Neural progenitor cell (in vitro differentiated cells): Measurements from ENCODE around the gene GKN1. TPM values are rescaled to one million over a fixed set of nuclear protein-coding genes. Genes with fewer than 3 reads are reported as not detected.

ENCODE experiments used
- DNase-seq: peaks from one replicate; pipeline ENCODE4 v3.0.0-alpha.2; 2016; ENCODE audit warnings: low spot score
- H2AFZ ChIP-seq: fragments of 200-600 bp; sonication (generic); replicated peaks from 2 replicates; pipeline ENCODE4 v1.6.1; 2016; ENCODE audit warnings: antibody characterized with exemption
- H3F3A ChIP-seq: fragments of 200-600 bp; sonication (generic); 2 replicates; pipeline ENCODE4 v1.6.1; 2016; ENCODE audit warnings: antibody characterized with exemption, low read depth
- H3K27ac ChIP-seq: fragments of 200-600 bp; sonication (generic); 2 replicates; pipeline ENCODE4 v1.5.1; 2016; ENCODE audit warnings: mild to moderate bottlenecking
- H3K27me3 ChIP-seq: fragments of 200-600 bp; sonication (generic); 2 replicates; pipeline ENCODE4 v1.6.1; 2016; ENCODE audit warnings: mild to moderate bottlenecking, moderate library complexity
- H3K36me3 ChIP-seq: fragments of 200-600 bp; sonication (generic); 2 replicates; pipeline ENCODE4 v1.5.1; 2016
- H3K4me1 ChIP-seq: fragments of 200-600 bp; sonication (generic); 2 replicates; pipeline ENCODE4 v1.6.1; 2016; ENCODE audit warnings: mixed run types
- H3K4me2 ChIP-seq: fragments of 200-600 bp; sonication (generic); 2 replicates; pipeline ENCODE4 v1.6.1; 2016
- H3K4me3 ChIP-seq: fragments of 200-600 bp; sonication (generic); 2 replicates; pipeline ENCODE4 v1.5.1; 2016
- H3K79me2 ChIP-seq: fragments of 200-600 bp; sonication (generic); 2 replicates; pipeline ENCODE4 v1.6.1; 2016; ENCODE audit warnings: low read depth
- H3K9ac ChIP-seq: fragments of 200-600 bp; sonication (generic); 2 replicates; pipeline ENCODE4 v1.6.1; 2016
- H3K9me3 ChIP-seq: fragments of 200-600 bp; sonication (generic); 2 replicates; pipeline ENCODE4 v1.5.1; 2016; ENCODE audit warnings: low read depth
- H4K20me1 ChIP-seq: fragments of 200-600 bp; sonication (generic); 2 replicates; pipeline ENCODE4 v1.6.1; 2016; ENCODE audit warnings: low read depth
- H3K27ac Mint-ChIP-seq: 3 replicates; pipeline ENCODE4 v1.8.0; 2021; ENCODE audit warnings: mixed read lengths
- H3K27me3 Mint-ChIP-seq: 2 replicates; pipeline ENCODE4 v1.8.0; 2022; ENCODE audit warnings: low read depth, mild to moderate bottlenecking, inconsistent platforms, moderate library complexity, mixed read lengths; ENCODE audit not compliant: insufficient read depth
- H3K36me3 Mint-ChIP-seq: 3 replicates; pipeline ENCODE4 v1.8.0; 2021; ENCODE audit warnings: mixed read lengths
- H3K4me1 Mint-ChIP-seq: 3 replicates; pipeline ENCODE4 v1.8.0; 2021; ENCODE audit warnings: mixed read lengths
- H3K4me3 Mint-ChIP-seq: 3 replicates; pipeline ENCODE4 v1.8.0; 2021; ENCODE audit warnings: mild to moderate bottlenecking, moderate library complexity, mixed read lengths
- H3K9me3 Mint-ChIP-seq: 3 replicates; pipeline ENCODE4 v1.8.0; 2020; ENCODE audit warnings: mixed read lengths
- CTCF ChIP-seq: fragments of 200-600 bp; sonication (generic); IDR thresholded peaks from 2 replicates; pipeline ENCODE4 v1.5.1; 2017; ENCODE audit warnings: antibody characterized with exemption, mild to moderate bottlenecking
- EZH2 ChIP-seq: fragments of 200-600 bp; sonication (generic); IDR thresholded peaks from 2 replicates; pipeline ENCODE4 v1.6.1; 2017; ENCODE audit warnings: antibody characterized with exemption, mild to moderate bottlenecking, moderate library complexity
- EZH2phosphoT487 ChIP-seq: fragments of 200-600 bp; sonication (generic); IDR thresholded peaks from 2 replicates; pipeline ENCODE4 v1.6.1; 2017; ENCODE audit warnings: antibody characterized with exemption
- total RNA-seq: library from RNA; depleted of rRNA; stranded (reverse); fragments of >200 nt; gene quantifications from 2 replicates; pipeline ENCODE4 v1.2.3, GENCODE V29; 2015; ENCODE audit warnings: low replicate concordance

The GKN1 gene
- total RNA-seq, 1 donor from 2014 or later: not detected

GRCh38 chr2:68937346-68938055 is 36.9 kb upstream of the GKN1 start:
- Histone ChIP-seq H2AFZ (no peak overlapping the region), H3K4me2 (no peak overlapping the region), H3K4me1 (no peaks in the 10 kb centered on the region), H3K9ac (no peak overlapping the region), H4K20me1 (no peaks in the 10 kb centered on the region), H3K27ac (no peak overlapping the region), H3K27me3 (no peaks in the 10 kb centered on the region), H3K4me3 (no peak overlapping the region), H3K9me3 (no peaks in the 10 kb centered on the region), H3F3A (no peaks in the 10 kb centered on the region), H3K79me2 (no peaks in the 10 kb centered on the region), H3K36me3 (no peaks in the 10 kb centered on the region)
- no peaks in the 10 kb centered on the region for H3K36me3 Mint-ChIP-seq
- H3K27ac Mint-ChIP-seq: no peak overlapping the region
- no peaks in the 10 kb centered on the region for H3K27me3 Mint-ChIP-seq
- TF ChIP-seq CTCF: no peak
- TF ChIP-seq EZH2: no peak
- no peaks in the 10 kb centered on the region for H3K4me1 Mint-ChIP-seq
- no peak for DNase-seq
- H3K4me3 Mint-ChIP-seq: no peak overlapping the region
- peaks cover 8% of the 10 kb centered on the region for H3K9me3 Mint-ChIP-seq

- H3K27me3 Mint-ChIP-seq: no peaks in the 10 kb centered on the region
- Histone ChIP-seq H2AFZ (no peak overlapping the region), H3K79me2 (no peaks in the 10 kb centered on the region), H4K20me1 (no peaks in the 10 kb centered on the region), H3K9me3 (no peaks in the 10 kb centered on the region), H3K4me2 (no peak overlapping the region), H3K27ac (no peak overlapping the region), H3K27me3 (no peaks in the 10 kb centered on the region), H3K4me3 (no peak overlapping the region), H3K9ac (no peak overlapping the region), H3K36me3 (no peaks in the 10 kb centered on the region), H3F3A (no peaks in the 10 kb centered on the region), H3K4me1 (peaks cover 4% of the 10 kb centered on the region)
- H3K4me3 Mint-ChIP-seq: no peak overlapping the region
- peaks cover 8% of the 10 kb centered on the region for H3K9me3 Mint-ChIP-seq
- peaks cover 7% of the 10 kb centered on the region for H3K4me1 Mint-ChIP-seq
- no peak for TF ChIP-seq CTCF
- TF ChIP-seq EZH2phosphoT487: no peak
- no peak for TF ChIP-seq EZH2
- H3K27ac Mint-ChIP-seq: no peak overlapping the region
- H3K36me3 Mint-ChIP-seq: no peaks in the 10 kb centered on the region
- DNase-seq: no peak
Measured at GRCh38 chr2:68938938-68939337, 35.5 kb upstream of the GKN1 start.

GRCh38 chr2:68939962-68940361 is 34.5 kb upstream of the GKN1 start:
- Histone ChIP-seq H3F3A (no peaks in the 10 kb centered on the region), H3K4me3 (no peak overlapping the region), H3K9me3 (no peaks in the 10 kb centered on the region), H3K4me2 (no peak overlapping the region), H4K20me1 (no peaks in the 10 kb centered on the region), H2AFZ (no peak overlapping the region), H3K27ac (no peak overlapping the region), H3K4me1 (peaks cover 10% of the 10 kb centered on the region), H3K9ac (no peak overlapping the region), H3K79me2 (no peaks in the 10 kb centered on the region), H3K27me3 (no peaks in the 10 kb centered on the region), H3K36me3 (no peaks in the 10 kb centered on the region)
- peaks cover 8% of the 10 kb centered on the region for H3K9me3 Mint-ChIP-seq
- TF ChIP-seq EZH2 (no peak), CTCF (no peak), EZH2phosphoT487 (no peak)
- peaks cover 13% of the 10 kb centered on the region for H3K4me1 Mint-ChIP-seq
- H3K4me3 Mint-ChIP-seq: no peak overlapping the region
- DNase-seq: no peak
- no peaks in the 10 kb centered on the region for H3K36me3 Mint-ChIP-seq
- H3K27ac Mint-ChIP-seq: no peak overlapping the region
- no peaks in the 10 kb centered on the region for H3K27me3 Mint-ChIP-seq
